GM23248 (cell line): ENCODE results near the gene MAGI1.

Experiments
- EZH2 ChIP-seq: fragments of 200-600 bp; sonication (generic); IDR thresholded peaks from 2 replicates; pipeline ENCODE4 v1.6.1; 2018; ENCODE audit warnings: antibody characterized with exemption, mild to moderate bottlenecking; ENCODE audit not compliant: insufficient read depth, poor library complexity, severe bottlenecking
- EZH2phosphoT487 ChIP-seq: fragments of 200-600 bp; sonication (generic); IDR thresholded peaks from 2 replicates; pipeline ENCODE4 v1.6.1; 2018; ENCODE audit warnings: antibody characterized with exemption, moderate library complexity, mild to moderate bottlenecking, low read depth; ENCODE audit not compliant: insufficient read depth

GRCh38 chr3:65953301-65953812 lies 85.4 kb downstream of the MAGI1 start:
- TF ChIP-seq EZH2phosphoT487 (no peak), EZH2 (no peak)
